NCI-H526 treated with DMSO at 0.1 percent for 48 hours (cell line): ENCODE data around the gene PLLP.

ENCODE experiments used
- DNase-seq: peaks from one replicate; lab custom pipeline; 2025; lab: John Stamatoyannopoulos, UW

PLLP gene

GRCh38 chr16:57225978-57226377, 58.5 kb downstream of the PLLP start:
- DNase-seq = no peak

- DNase-seq = no peak
Measured at GRCh38 chr16:57224651-57225335, 59.7 kb downstream of the PLLP start.

GRCh38 chr16:57223057-57223456, 61.4 kb downstream of the PLLP start:
- DNase-seq = no peak

- no peak for DNase-seq
Measured at GRCh38 chr16:57216968-57217367, 67.5 kb downstream of the PLLP start.

- no peak for DNase-seq
Measured at GRCh38 chr16:57213462-57213861, 71.0 kb downstream of the PLLP start.

- no peak for DNase-seq
Measured at GRCh38 chr16:57209780-57210179, 74.7 kb downstream of the PLLP start.

- no peak for DNase-seq
Measured at GRCh38 chr16:57208926-57209325, 75.5 kb downstream of the PLLP start.
